OCI-LY7 (cell line): ENCODE data around the gene USP6NL. TPM values are rescaled to one million over a fixed set of nuclear protein-coding genes. Genes with fewer than 3 reads are reported as not detected.

Source experiments
- BruUV-seq: library from RNA; stranded (reverse); fragments of 400-500 nt; replicated peaks from 2 replicates; lab custom pipeline; 2021; lab: Mats Ljungman, UMichigan
- CTCF ChIA-PET: fragments of 300-600 bp; sonication (Branson Sonifier 250); formaldehyde crosslinking; loops from one replicate; lab custom pipeline; 2022; ENCODE audit warnings: antibody characterized with exemption; ENCODE audit not compliant: unreplicated experiment; lab: Charles Lee
- POLR2A ChIA-PET: fragments of 300-600 bp; sonication (Branson Sonifier 250); formaldehyde crosslinking; loops from one replicate; lab custom pipeline; 2022; ENCODE audit warnings: antibody characterized with exemption; lab: Charles Lee
- DNase-seq: peaks from one replicate; pipeline ENCODE4 v3.0.0-alpha.2; 2015; ENCODE audit warnings: low spot score
- H2AFZ ChIP-seq: fragments of 200-600 bp; sonication (generic), shearing (Covaris generic); 2 replicates; pipeline ENCODE4 v1.6.1; 2014; ENCODE audit warnings: mild to moderate bottlenecking, antibody characterized with exemption, low read length, moderate library complexity
- H3K27ac ChIP-seq: fragments of 200-600 bp; sonication (generic); 2 replicates; pipeline ENCODE4 v1.5.1; 2014; ENCODE audit warnings: mixed run types, low read depth, mild to moderate bottlenecking, moderate library complexity, low read length, inconsistent platforms; ENCODE audit not compliant: poor library complexity, severe bottlenecking
- H3K36me3 ChIP-seq: fragments of 200-600 bp; sonication (generic); 2 replicates; pipeline ENCODE4 v1.6.1; 2014; ENCODE audit warnings: mild to moderate bottlenecking, antibody characterized with exemption, low read length, moderate library complexity, mixed read lengths; ENCODE audit not compliant: insufficient read depth
- H3K4me1 ChIP-seq: fragments of 200-600 bp; sonication (generic); 2 replicates; pipeline ENCODE4 v1.5.1; 2014; ENCODE audit warnings: mild to moderate bottlenecking, low read length; ENCODE audit not compliant: insufficient read depth, poor library complexity, severe bottlenecking
- H3K4me2 ChIP-seq: fragments of 200-600 bp; sonication (generic); 2 replicates; pipeline ENCODE4 v1.6.1; 2014; ENCODE audit warnings: mild to moderate bottlenecking, low read length
- H3K4me3 ChIP-seq: fragments of 200-600 bp; sonication (generic); 2 replicates; pipeline ENCODE4 v1.5.1; 2014; ENCODE audit warnings: mild to moderate bottlenecking, low read depth, low read length; ENCODE audit not compliant: poor library complexity, severe bottlenecking
- H3K79me2 ChIP-seq: fragments of 200-600 bp; sonication (generic); 2 replicates; pipeline ENCODE4 v1.6.1; 2016; ENCODE audit warnings: low read depth, mild to moderate bottlenecking, low read length, moderate library complexity, mixed read lengths; ENCODE audit not compliant: insufficient read depth
- H3K9me2 ChIP-seq: fragments of 200-600 bp; sonication (generic); 2 replicates; pipeline ENCODE4 v1.6.1; 2016; ENCODE audit warnings: mild to moderate bottlenecking, low read length, mixed read lengths; ENCODE audit not compliant: insufficient read depth
- H3K9me3 ChIP-seq: fragments of 200-600 bp; sonication (generic); 2 replicates; pipeline ENCODE4 v1.6.1; 2014; ENCODE audit warnings: mild to moderate bottlenecking, mixed run types, low read length, mixed read lengths
- H4K20me1 ChIP-seq: fragments of 200-600 bp; sonication (generic); 2 replicates; pipeline ENCODE4 v1.6.1; 2014; ENCODE audit warnings: mild to moderate bottlenecking, antibody characterized with exemption, low read length, moderate library complexity, mixed read lengths; ENCODE audit not compliant: insufficient read depth
- EZH2phosphoT487 ChIP-seq: fragments of 200-600 bp; sonication (generic); IDR thresholded peaks from 2 replicates; pipeline ENCODE4 v1.6.1; 2018; ENCODE audit warnings: low read depth, borderline replicate concordance, mild to moderate bottlenecking, mixed run types, antibody characterized with exemption, low read length, moderate library complexity, mixed read lengths
- intact Hi-C: fragments of 100-400 bp; cut with micrococcal nuclease; formaldehyde crosslinking; loops from one replicate; pipeline ENCODE4 v1.10.0; 2022; ENCODE audit not compliant: unreplicated experiment
- total RNA-seq, 2 experiments: library from RNA; depleted of rRNA in 1 of 2; stranded (reverse); fragments of >200 nt in 1 of 2; shearing (Covaris generic) in 1 of 2; gene quantifications; 2 replicates each; pipeline ENCODE4 v1.2.3, GENCODE V29; 2014 to 2022
- TF ChIP-seq, protein P1 (sequence below): fragments of 200-600 bp; sonication (generic); conservative IDR thresholded peaks from 2 replicates; pipeline ENCODE4 v1.5.1; 2014; ENCODE audit warnings: mild to moderate bottlenecking, antibody characterized with exemption, low read length, moderate library complexity, mixed read lengths

USP6NL gene
- total RNA-seq, 2 experiments from 2014 or later = 41.7 to 59.7 TPM

DNA sequence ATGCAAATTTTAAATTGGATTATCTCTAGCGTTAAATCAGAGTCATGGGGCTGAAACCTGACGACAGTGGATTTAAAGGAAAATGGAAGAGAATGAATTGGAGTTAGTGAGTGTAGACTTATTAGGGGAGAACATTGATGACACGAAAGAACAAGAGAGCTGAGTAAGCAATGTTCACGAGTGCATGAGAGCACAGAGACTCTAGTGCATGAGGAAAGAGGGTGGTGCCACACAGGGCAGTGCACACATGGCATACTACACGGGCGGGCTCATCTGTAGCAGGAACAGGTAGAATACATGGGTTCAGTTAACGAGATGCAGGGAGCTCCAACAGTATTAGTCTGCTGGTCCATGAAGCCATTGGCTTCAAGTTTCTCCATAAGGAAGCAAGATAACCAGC lies 53.9 kb downstream of the USP6NL start:
- ChIA-PET CTCF (no interaction called here), POLR2A (interaction anchor here (0.7 to 1.3 kb wide), 5 partner anchors 9 to 130 kb away, joined by 3 to 5 read pairs (median 4); no protein-coding TSS in a partner anchor)
- Histone ChIP-seq H2AFZ (no peak overlapping the region), H3K4me2 (no peak overlapping the region), H3K79me2 (peaks cover 98% of the 10 kb centered on the region), H3K36me3 (peaks cover 50% of the 10 kb centered on the region), H3K9me3 (peaks cover 14% of the 10 kb centered on the region), H3K4me3 (no peak overlapping the region), H4K20me1 (peaks cover 5% of the 10 kb centered on the region; the same call in 1 of the 2 replicates), H3K27ac (no peak overlapping the region), H3K9me2 (no peaks in the 10 kb centered on the region), H3K4me1 (peaks cover 77% of the 10 kb centered on the region)
- no peak for DNase-seq
- BruUV-seq = no TSS peak
- intact Hi-C loops = no loop called here
- no peak for TF ChIP-seq EZH2phosphoT487
- TF ChIP-seq, protein P1, sequence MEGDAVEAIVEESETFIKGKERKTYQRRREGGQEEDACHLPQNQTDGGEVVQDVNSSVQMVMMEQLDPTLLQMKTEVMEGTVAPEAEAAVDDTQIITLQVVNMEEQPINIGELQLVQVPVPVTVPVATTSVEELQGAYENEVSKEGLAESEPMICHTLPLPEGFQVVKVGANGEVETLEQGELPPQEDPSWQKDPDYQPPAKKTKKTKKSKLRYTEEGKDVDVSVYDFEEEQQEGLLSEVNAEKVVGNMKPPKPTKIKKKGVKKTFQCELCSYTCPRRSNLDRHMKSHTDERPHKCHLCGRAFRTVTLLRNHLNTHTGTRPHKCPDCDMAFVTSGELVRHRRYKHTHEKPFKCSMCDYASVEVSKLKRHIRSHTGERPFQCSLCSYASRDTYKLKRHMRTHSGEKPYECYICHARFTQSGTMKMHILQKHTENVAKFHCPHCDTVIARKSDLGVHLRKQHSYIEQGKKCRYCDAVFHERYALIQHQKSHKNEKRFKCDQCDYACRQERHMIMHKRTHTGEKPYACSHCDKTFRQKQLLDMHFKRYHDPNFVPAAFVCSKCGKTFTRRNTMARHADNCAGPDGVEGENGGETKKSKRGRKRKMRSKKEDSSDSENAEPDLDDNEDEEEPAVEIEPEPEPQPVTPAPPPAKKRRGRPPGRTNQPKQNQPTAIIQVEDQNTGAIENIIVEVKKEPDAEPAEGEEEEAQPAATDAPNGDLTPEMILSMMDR = no peak

- peak overlapping the region; percentile 35 for H3K27ac ChIP-seq
- H4K20me1 ChIP-seq = no peaks in the 10 kb centered on the region
- peaks cover 98% of the 10 kb centered on the region for H3K79me2 ChIP-seq
- no peak overlapping the region for H2AFZ ChIP-seq
- no peak overlapping the region for H3K4me3 ChIP-seq
- ChIA-PET POLR2A (interaction anchor here (0.6 to 0.8 kb wide), 3 partner anchors 88 to 125 kb away, joined by 3 read pairs; no protein-coding TSS in a partner anchor), CTCF (no interaction called here)
- intact Hi-C loops = loop anchor here (2.0 kb wide), 2 partner anchors 21 to 53 kb away; no protein-coding TSS in a partner anchor
- H3K4me2 ChIP-seq = no peak overlapping the region
- no peak for TF ChIP-seq EZH2phosphoT487
- TF ChIP-seq, protein P1 = no peak
- peaks cover 75% of the 10 kb centered on the region for H3K4me1 ChIP-seq
- H3K9me2 ChIP-seq = no peaks in the 10 kb centered on the region
- no peak for DNase-seq
- peaks cover 55% of the 10 kb centered on the region for H3K36me3 ChIP-seq
- BruUV-seq = no TSS peak
- peaks cover 21% of the 10 kb centered on the region for H3K9me3 ChIP-seq
Measured at GRCh38 chr10:11555556-11555955, 55.9 kb downstream of the USP6NL start.

DNA sequence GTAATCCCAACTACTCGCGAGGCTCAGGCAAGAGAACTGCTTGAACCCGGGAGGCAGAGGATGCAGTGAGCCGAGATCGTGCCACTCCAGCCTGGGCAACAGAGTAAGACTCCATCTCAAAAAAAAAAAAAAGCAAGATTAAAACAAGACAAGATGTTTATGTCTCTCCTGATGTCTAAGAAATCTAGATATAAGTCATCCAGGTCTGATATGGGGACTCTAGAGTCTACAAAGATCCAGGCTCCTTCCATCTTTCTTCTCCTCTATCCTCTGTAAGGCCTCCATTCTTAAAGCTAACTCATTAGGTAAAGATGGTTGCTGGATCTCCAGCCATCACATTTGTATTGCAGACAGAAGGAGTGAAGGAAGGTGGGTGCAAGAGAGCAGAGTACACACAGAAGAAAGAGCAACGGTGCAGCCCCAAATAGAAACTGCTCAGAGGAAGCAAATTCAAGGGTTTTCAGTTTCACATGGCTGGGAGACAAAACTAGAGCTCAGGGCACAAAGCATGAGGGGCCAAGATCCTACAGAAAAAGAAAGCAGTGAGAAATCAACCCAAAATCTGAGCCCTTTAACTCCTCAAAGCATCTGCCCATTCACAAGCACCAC lies 57.6 kb downstream of the USP6NL start:
- peaks cover 74% of the 10 kb centered on the region for H3K4me1 ChIP-seq
- no TSS peak for BruUV-seq
- DNase-seq = peak; percentile 82
- no peaks in the 10 kb centered on the region for H4K20me1 ChIP-seq
- peak overlapping the region; percentile 56 for H3K4me3 ChIP-seq
- no peak overlapping the region for H2AFZ ChIP-seq
- ChIA-PET POLR2A (interaction anchor here (0.6 to 1.8 kb wide), 26 partner anchors 9 to 167 kb away, joined by 3 to 11 read pairs (median 4); no protein-coding TSS in a partner anchor), CTCF (interaction anchor here (0.9 to 1.2 kb wide), 2 partner anchors 21 to 55 kb away, joined by 4 to 10 read pairs; no protein-coding TSS in a partner anchor)
- peak overlapping the region; percentile 82 for H3K4me2 ChIP-seq
- intact Hi-C loops = loop anchor here (2.0 kb wide), 2 partner anchors 19 to 55 kb away; no protein-coding TSS in a partner anchor
- no peaks in the 10 kb centered on the region for H3K9me2 ChIP-seq
- peaks cover 53% of the 10 kb centered on the region for H3K36me3 ChIP-seq
- peaks cover 98% of the 10 kb centered on the region for H3K79me2 ChIP-seq
- H3K27ac ChIP-seq = peak overlapping the region; percentile 90
- peaks cover 21% of the 10 kb centered on the region for H3K9me3 ChIP-seq
- no peak for TF ChIP-seq EZH2phosphoT487
- TF ChIP-seq, protein P1 = no peak
